T-helper 1 cell (primary cell): ENCODE results near the gene NLRC5.
A peak's percentile ranks its signal among the peaks of the same experiment; 100 is the strongest.

Experiments
- DNase-seq, 5 donors: peaks; one replicate each; pipeline ENCODE4 v3.0.0-alpha.2; 2012 to 2020
- total RNA-seq, 4 donors: gene quantifications; one replicate each; lab custom pipeline; 2026; lab: John Stamatoyannopoulos, UW

The NLRC5 gene, protein sequence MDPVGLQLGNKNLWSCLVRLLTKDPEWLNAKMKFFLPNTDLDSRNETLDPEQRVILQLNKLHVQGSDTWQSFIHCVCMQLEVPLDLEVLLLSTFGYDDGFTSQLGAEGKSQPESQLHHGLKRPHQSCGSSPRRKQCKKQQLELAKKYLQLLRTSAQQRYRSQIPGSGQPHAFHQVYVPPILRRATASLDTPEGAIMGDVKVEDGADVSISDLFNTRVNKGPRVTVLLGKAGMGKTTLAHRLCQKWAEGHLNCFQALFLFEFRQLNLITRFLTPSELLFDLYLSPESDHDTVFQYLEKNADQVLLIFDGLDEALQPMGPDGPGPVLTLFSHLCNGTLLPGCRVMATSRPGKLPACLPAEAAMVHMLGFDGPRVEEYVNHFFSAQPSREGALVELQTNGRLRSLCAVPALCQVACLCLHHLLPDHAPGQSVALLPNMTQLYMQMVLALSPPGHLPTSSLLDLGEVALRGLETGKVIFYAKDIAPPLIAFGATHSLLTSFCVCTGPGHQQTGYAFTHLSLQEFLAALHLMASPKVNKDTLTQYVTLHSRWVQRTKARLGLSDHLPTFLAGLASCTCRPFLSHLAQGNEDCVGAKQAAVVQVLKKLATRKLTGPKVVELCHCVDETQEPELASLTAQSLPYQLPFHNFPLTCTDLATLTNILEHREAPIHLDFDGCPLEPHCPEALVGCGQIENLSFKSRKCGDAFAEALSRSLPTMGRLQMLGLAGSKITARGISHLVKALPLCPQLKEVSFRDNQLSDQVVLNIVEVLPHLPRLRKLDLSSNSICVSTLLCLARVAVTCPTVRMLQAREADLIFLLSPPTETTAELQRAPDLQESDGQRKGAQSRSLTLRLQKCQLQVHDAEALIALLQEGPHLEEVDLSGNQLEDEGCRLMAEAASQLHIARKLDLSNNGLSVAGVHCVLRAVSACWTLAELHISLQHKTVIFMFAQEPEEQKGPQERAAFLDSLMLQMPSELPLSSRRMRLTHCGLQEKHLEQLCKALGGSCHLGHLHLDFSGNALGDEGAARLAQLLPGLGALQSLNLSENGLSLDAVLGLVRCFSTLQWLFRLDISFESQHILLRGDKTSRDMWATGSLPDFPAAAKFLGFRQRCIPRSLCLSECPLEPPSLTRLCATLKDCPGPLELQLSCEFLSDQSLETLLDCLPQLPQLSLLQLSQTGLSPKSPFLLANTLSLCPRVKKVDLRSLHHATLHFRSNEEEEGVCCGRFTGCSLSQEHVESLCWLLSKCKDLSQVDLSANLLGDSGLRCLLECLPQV (N-terminal part only)
- 497 to 834 (median 709) reads per million in 4 donors for total RNA-seq

DNA sequence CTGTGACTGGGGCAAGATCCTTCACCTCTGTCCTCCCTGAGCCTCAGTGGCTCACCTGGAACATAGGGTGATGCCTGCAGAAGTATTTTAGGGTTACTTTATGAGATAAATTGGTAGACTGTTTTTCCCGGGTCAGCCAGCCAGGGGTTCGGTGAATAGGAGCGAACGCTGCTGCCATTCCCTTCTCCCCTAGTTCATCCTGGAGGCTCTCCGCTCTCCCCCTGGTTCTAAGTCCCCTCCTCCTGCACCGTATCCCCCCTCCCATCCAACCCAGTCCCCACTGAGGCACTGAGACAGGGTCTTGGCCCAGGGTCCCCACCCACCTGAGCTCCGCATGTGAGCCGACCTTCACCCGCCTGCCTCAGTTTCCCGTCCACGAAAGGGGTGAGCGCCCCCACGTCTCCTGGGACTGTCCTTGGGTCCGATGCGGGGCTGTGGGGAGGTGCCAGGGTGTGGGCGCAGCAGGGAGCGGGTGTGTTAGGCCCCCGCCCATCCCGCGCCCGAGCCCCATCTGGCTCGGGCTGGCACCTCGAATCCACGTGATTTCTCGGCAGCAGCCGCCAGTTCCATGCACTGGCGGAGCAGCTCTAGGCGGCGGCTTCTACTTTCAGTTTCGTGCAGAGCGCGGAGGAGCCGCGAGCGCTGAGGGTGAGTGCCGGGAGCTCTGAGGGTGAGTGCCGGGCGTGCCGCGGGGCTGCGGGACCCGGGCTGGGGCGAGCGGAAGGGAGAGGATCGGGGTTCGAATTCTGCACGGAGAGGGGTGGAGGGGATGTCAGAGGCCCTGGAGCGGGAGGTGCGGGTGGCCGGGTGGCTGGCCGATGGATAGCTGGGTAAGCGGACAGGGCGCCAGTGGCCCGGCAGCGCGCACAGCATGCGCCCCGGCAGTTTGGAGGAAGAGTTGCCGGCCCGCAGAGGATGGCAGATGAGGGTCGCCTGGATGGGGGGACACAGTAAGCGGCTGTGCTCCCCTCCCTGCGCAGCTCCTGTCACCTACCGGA is at the start of gene NLRC5:
TSS of gene NLRC5 (plus strand) at position 610 of the 998 bp plus-strand sequence. CDS start 31,156 bp downstream, outside the sequence.
- DNase-seq, result peak; percentile 79 to 96 (median 86)

- no peak for DNase-seq
These were observed 49.6 kb upstream of the NLRC5 start for GRCh38 chr16:56939801-56940200.

GRCh38 chr16:56941092-56941491 is 48.3 kb upstream of the NLRC5 start:
- no peak for DNase-seq

GRCh38 chr16:56941856-56942331 is 47.5 kb upstream of the NLRC5 start:
- DNase-seq, result no peak

- no peak for DNase-seq
These were observed 45.5 kb upstream of the NLRC5 start for GRCh38 chr16:56943761-56944375.

GRCh38 chr16:56944954-56945839 is 44.2 kb upstream of the NLRC5 start:
- peak in 1 of 5 donors; percentile 76 for DNase-seq

GRCh38 chr16:56945847-56946527 is 43.4 kb upstream of the NLRC5 start:
- no peak for DNase-seq

- no peak for DNase-seq
These were observed 42.4 kb upstream of the NLRC5 start for GRCh38 chr16:56946767-56947603.

- DNase-seq, result no peak
These were observed 41.8 kb upstream of the NLRC5 start for GRCh38 chr16:56947604-56947995.

GRCh38 chr16:56948234-56948633 is 41.1 kb upstream of the NLRC5 start:
- DNase-seq, result no peak

GRCh38 chr16:56950051-56950450 is 39.3 kb upstream of the NLRC5 start:
- DNase-seq, result no peak

- no peak for DNase-seq
These were observed 38.9 kb upstream of the NLRC5 start for GRCh38 chr16:56950455-56950854.

DNA sequence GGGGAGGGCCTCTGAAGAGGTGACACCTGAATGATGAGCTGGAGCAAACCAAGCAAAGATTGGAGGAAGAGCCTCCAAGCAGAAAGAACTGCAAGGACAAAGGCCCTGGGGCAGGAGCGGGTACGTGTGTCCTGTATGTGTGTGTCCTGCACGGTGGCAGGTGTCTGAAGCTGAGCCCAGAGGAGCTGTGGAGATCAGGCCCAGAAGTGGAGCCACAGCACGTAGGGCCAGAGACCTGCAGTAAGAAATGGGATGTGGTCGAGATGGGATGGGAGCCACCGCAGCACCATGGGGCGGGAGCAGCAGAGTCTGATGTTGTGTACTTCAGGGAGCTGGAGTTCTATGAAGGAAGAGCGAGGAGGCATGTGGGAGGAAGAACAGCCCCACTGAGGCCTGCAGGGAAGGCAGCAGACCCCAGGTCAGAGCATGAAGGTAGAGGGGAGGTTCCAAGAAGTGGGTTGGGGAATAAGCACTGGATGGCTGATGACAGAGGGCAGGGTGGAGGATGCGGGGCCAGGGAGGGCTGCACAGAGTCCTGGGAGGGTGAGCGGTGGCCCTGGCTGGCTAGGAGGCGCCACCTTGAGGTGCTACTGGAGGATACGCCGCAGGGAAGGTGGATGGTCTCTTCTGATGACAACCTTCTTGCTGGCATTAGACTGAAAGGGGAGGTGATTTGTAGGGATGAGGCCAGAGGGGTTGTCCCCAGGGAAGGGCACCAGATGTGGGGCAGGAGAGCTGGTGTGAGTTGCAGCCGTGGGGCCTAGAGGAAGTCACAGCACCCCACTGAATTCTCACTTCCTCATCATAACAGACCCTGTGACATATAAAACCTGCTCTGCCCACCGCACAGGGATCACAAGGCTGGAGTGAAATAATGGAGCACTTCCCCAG is 38.2 kb upstream of the NLRC5 start:
- peak in 4 of 5 donors; percentile 23 to 63 (median 27) for DNase-seq

DNA sequence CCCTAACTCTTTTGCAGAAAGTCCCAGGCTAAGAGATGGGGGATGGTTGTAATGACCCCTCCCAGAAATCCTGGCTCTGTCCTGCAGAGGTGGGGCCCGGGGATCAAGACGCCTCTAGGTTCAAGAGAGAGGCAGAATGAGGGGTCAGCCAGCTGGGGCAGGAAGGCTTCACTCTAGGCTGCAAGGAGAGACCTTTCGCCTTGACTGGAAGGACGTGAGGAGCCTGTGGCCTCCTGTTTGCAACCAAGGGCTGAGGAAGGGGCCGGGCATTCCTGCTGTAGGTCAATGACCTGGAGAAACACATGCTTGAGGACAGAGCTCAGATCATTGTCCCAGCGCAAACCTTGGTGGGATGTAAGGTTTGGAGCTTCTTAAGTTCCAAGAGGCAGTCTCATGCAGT is 36.4 kb upstream of the NLRC5 start:
- no peak for DNase-seq

GRCh38 chr16:56956076-56956475 is 33.3 kb upstream of the NLRC5 start:
- no peak for DNase-seq

GRCh38 chr16:56956756-56957155 is 32.6 kb upstream of the NLRC5 start:
- DNase-seq, result no peak

DNA sequence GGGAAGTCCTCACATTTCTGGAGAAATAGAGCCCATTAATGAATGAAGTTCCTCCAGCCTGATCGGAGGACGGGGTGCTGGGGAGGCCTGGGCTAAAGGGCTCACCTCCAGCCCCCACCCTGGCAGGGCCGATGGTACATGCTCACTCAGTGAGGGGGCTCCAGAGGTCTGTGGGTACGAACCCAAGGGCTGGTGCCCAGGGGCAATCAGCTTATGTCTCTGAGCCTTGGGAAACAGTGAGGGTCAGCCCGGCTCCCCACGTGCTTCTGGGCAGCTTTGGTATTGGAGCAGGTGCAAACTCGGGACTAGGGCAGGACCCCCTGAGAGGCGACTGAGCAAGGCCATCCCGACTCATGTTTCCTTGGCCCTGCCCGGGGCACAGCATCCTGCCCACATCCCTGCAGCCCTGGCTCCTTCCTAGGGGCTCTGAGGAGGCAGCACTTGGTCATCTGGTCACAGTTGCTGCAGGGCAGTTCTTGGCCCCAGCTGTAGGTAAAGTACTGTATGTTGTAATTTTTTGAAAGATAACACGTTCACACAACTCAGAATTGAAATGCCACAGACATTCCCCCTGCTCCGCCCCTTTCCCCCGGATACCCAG is 28.6 kb upstream of the NLRC5 start:
- DNase-seq, result no peak
